Activated naive CD8-positive, alpha-beta T cell treated with anti-CD3 and anti-CD28 coated beads, Interleukin-2, amount 50 U/mL, for 24 hours (primary cell): ENCODE results near the gene PDE5A.
"Not testable (repeated sequence)": the region's sequence is repeated elsewhere in the genome, so short reads cannot be mapped to it uniquely, and the experiment has no call there.

Source experiments
- ATAC-seq: fragments of 150-1000 bp; cut with Tn5 transposase; one replicate; pipeline ENCODE4 v1.10.0; 2021
- DNase-seq: peaks from one replicate; pipeline ENCODE4 v3.0.0; 2021
- H3K27ac Mint-ChIP-seq: one replicate; pipeline ENCODE4 v1.8.0; 2021; ENCODE audit warnings: mild to moderate bottlenecking, mixed read lengths
- H3K27me3 Mint-ChIP-seq: one replicate; pipeline ENCODE4 v1.8.0; 2021; ENCODE audit warnings: mixed read lengths
- H3K36me3 Mint-ChIP-seq: one replicate; pipeline ENCODE4 v1.8.0; 2021; ENCODE audit warnings: low read depth, mixed read lengths
- H3K4me1 Mint-ChIP-seq: one replicate; pipeline ENCODE4 v1.8.0; 2021; ENCODE audit warnings: mixed read lengths
- H3K4me3 Mint-ChIP-seq: one replicate; pipeline ENCODE4 v1.8.0; 2021; ENCODE audit warnings: mild to moderate bottlenecking, moderate library complexity, mixed read lengths
- H3K9me3 Mint-ChIP-seq: one replicate; pipeline ENCODE4 v1.8.0; 2021; ENCODE audit warnings: mixed read lengths

The PDE5A gene

GRCh38 chr4:119657111-119657611, 28.6 kb upstream of the PDE5A start:
- H3K9me3 Mint-ChIP-seq = no peaks in the 10 kb centered on the region
- no peaks in the 10 kb centered on the region for H3K36me3 Mint-ChIP-seq
- H3K4me3 Mint-ChIP-seq = no peak overlapping the region
- no peaks in the 10 kb centered on the region for H3K4me1 Mint-ChIP-seq
- no peak for DNase-seq
- H3K27me3 Mint-ChIP-seq = peaks cover 6% of the 10 kb centered on the region
- no peak for ATAC-seq
- no peak overlapping the region for H3K27ac Mint-ChIP-seq

DNA sequence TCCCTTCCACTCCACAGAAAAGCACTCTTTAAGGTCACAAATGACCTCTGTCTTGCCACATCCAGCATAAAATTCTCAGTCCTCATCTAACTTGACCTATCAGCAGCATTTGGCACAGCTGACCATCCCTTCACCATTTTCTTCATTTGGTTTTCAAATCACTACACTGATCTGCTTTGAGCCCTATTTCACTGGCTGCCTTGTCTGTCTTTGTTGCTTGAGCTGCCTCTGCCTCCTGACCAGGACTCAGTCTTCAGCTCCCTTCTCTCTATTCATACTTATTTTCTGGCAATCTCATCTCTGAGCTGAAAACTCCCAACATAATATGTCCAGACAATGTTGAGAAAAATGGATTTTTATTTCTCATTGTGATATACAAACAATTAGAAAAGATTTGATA, 27.7 kb upstream of the PDE5A start:
- Mint-ChIP-seq H3K36me3 (no peaks in the 10 kb centered on the region), H3K4me3 (no peak overlapping the region), H3K27ac (no peak overlapping the region), H3K27me3 (peaks cover 6% of the 10 kb centered on the region), H3K9me3 (no peaks in the 10 kb centered on the region), H3K4me1 (no peaks in the 10 kb centered on the region)
- DNase-seq (no peak), ATAC-seq (no peak)

GRCh38 chr4:119655111-119655837, 26.7 kb upstream of the PDE5A start:
- Mint-ChIP-seq H3K9me3 (no peaks in the 10 kb centered on the region), H3K27me3 (peaks cover 4% of the 10 kb centered on the region), H3K36me3 (no peaks in the 10 kb centered on the region), H3K4me3 (no peak overlapping the region), H3K4me1 (no peaks in the 10 kb centered on the region), H3K27ac (no peak overlapping the region)
- ATAC-seq (no peak), DNase-seq (no peak)

DNA sequence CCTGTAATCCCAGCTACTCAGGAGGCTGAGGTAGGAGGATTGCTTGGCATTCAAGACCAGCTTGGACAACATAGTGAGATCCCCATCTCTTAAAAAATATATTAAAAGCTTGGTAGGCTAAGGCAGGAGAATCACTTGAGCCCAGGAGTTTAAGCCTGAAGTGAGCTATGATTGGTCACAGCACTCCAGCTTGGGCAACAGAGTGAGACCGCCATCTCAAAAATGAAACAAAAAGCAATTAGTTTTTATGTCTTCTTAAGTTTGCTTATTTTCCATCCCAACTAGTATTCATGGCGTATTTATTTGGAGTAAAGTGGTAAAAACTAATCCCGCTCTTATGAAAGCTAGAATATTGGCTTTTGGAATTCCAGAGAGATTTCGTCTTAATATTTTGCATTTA, 25.4 kb upstream of the PDE5A start:
- H3K4me3 Mint-ChIP-seq = no peak overlapping the region
- H3K36me3 Mint-ChIP-seq = no peaks in the 10 kb centered on the region
- no peak overlapping the region for H3K27ac Mint-ChIP-seq
- DNase-seq (no peak), ATAC-seq (no peak)
- peaks cover 7% of the 10 kb centered on the region for H3K27me3 Mint-ChIP-seq
- H3K4me1 Mint-ChIP-seq = no peaks in the 10 kb centered on the region
- H3K9me3 Mint-ChIP-seq = no peaks in the 10 kb centered on the region

- ATAC-seq (no peak), DNase-seq (no peak)
- H3K27ac Mint-ChIP-seq = no peak overlapping the region
- no peak overlapping the region for H3K4me3 Mint-ChIP-seq
- H3K4me1 Mint-ChIP-seq = no peaks in the 10 kb centered on the region
- H3K9me3 Mint-ChIP-seq = no peaks in the 10 kb centered on the region
- no peaks in the 10 kb centered on the region for H3K36me3 Mint-ChIP-seq
- H3K27me3 Mint-ChIP-seq = peaks cover 3% of the 10 kb centered on the region
Observed at GRCh38 chr4:119652998-119653397, 24.4 kb upstream of the PDE5A start.

- Mint-ChIP-seq H3K4me1 (no peaks in the 10 kb centered on the region), H3K27ac (no peak overlapping the region), H3K4me3 (no peak overlapping the region), H3K27me3 (peaks cover 5% of the 10 kb centered on the region), H3K36me3 (no peaks in the 10 kb centered on the region), H3K9me3 (no peaks in the 10 kb centered on the region)
- ATAC-seq (no peak), DNase-seq (no peak)
Observed at GRCh38 chr4:119648398-119648797, 19.8 kb upstream of the PDE5A start.

DNA sequence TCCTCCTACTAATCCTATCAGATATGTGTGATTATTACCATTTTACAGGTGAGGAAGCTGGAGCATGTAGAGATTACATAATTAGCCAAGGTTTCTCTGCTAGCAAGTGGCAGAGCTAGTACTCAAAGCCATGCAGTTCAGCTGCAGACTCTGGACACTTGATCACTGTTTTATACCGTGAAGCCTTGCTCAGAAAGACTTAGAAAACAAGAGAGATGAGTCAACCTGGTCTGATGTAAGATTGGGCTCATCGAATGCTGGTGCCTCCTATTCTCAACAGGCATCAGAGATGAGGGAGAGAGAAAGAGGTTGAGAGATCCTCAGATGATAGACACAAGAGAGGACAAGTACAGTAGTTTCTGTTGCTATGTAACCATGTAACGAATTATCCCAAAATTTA, 19.0 kb upstream of the PDE5A start:
- Mint-ChIP-seq H3K27ac (no peak overlapping the region), H3K9me3 (no peaks in the 10 kb centered on the region), H3K4me3 (no peak overlapping the region), H3K36me3 (no peaks in the 10 kb centered on the region), H3K27me3 (peaks cover 5% of the 10 kb centered on the region), H3K4me1 (no peaks in the 10 kb centered on the region)
- ATAC-seq (no peak), DNase-seq (no peak)

DNA sequence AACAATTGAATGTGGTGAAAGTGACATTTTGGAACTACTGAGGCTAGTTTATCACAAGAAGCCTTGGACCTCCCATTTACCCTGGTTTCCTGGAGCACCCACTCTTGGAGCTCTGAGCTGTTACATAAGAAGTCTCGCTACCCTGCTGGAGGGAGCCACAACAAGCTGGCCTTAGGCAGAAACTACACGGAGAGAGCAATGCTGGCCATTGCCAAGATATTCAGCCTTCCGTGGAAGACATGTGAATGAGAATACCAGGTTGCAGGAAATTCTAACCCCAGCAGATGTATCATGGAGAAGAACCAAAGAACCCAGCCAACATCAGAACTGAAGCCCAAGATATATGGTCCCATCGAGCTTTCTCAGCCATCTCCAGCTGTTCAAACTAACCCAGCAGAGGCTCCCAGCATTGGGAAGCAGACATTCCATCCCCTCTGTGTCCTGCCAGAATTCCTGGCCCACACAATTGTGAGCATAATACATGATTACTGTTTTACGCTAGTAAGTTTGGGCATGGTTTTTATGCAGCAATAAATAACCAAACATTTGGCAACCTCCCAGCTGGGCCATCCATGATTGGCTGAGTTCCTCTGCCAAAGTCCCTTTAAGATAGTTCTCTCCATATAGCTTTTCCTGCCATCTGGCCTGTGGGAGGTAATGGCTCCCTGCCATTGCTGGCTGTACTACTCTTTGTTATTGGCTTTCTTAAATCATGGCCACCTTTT, 17.9 kb upstream of the PDE5A start:
- ATAC-seq = no peak
- Mint-ChIP-seq H3K4me3 (no peak overlapping the region), H3K27me3 (peaks cover 5% of the 10 kb centered on the region), H3K4me1 (no peaks in the 10 kb centered on the region), H3K9me3 (no peaks in the 10 kb centered on the region), H3K36me3 (no peaks in the 10 kb centered on the region), H3K27ac (no peak overlapping the region)
- no peak for DNase-seq

GRCh38 chr4:119643306-119644042, 14.9 kb upstream of the PDE5A start:
- Mint-ChIP-seq H3K27me3 (peaks cover 1% of the 10 kb centered on the region), H3K4me1 (no peaks in the 10 kb centered on the region), H3K4me3 (no peak overlapping the region), H3K27ac (no peak overlapping the region), H3K9me3 (no peaks in the 10 kb centered on the region), H3K36me3 (no peaks in the 10 kb centered on the region)
- DNase-seq (no peak), ATAC-seq (peak; percentile 73)

DNA sequence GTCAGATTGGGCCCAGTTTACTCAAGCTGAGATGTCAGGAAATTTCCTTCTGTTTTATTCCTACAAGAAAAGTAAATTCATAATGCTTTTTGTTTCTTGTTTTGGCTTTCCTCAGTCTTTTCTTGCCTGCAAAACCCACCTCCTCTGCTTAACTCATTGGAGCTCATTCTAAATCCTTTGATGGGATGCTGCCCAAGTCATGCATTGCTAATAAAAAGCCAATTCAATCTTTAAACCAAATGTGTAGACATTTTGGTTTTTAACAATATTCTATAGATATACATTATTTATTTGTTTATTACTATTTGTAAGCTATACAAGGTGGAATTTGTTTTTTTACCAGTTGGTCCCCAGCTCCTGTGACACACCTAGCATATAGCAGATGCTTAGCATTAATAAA, 13.2 kb upstream of the PDE5A start:
- Mint-ChIP-seq H3K9me3 (no peaks in the 10 kb centered on the region), H3K4me3 (no peak overlapping the region), H3K4me1 (no peaks in the 10 kb centered on the region), H3K27ac (no peak overlapping the region), H3K36me3 (no peaks in the 10 kb centered on the region), H3K27me3 (peaks cover 1% of the 10 kb centered on the region)
- no peak for ATAC-seq
- no peak for DNase-seq

- no peaks in the 10 kb centered on the region for H3K36me3 Mint-ChIP-seq
- H3K27me3 Mint-ChIP-seq = peaks cover 6% of the 10 kb centered on the region
- ATAC-seq = no peak
- H3K4me1 Mint-ChIP-seq = no peaks in the 10 kb centered on the region
- H3K27ac Mint-ChIP-seq = no peak overlapping the region
- DNase-seq = no peak
- H3K4me3 Mint-ChIP-seq = no peak overlapping the region
- no peaks in the 10 kb centered on the region for H3K9me3 Mint-ChIP-seq
Observed at GRCh38 chr4:119638359-119638758, 9.8 kb upstream of the PDE5A start.

DNA sequence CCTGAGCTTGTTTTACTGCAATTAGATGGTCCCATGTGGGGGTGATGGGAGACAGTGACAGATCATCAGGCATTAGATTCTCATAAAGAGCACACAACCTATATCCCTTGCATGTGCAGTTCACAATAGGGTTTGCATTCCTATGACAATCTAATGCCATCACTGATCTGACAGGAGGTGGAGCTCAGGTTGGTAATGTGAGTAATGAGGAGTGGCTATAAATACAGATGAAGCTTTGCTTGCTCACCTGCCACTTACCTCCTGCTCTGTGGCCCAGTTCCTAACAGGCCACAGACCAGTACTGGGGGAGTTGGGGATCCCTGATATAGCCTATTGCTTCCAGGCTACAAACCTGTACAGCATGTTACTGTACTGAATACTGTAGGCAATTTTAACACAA, 8.2 kb upstream of the PDE5A start:
- peaks cover 11% of the 10 kb centered on the region for H3K27me3 Mint-ChIP-seq
- H3K9me3 Mint-ChIP-seq, H3K27ac Mint-ChIP-seq, H3K4me1 Mint-ChIP-seq, H3K4me3 Mint-ChIP-seq, H3K36me3 Mint-ChIP-seq, DNase-seq, ATAC-seq: not testable (repeated sequence)

GRCh38 chr4:119632216-119632615, 3.6 kb upstream of the PDE5A start:
- DNase-seq (no peak), ATAC-seq (no peak)
- Mint-ChIP-seq H3K36me3 (no peaks in the 10 kb centered on the region), H3K27me3 (peaks cover 32% of the 10 kb centered on the region), H3K4me1 (peaks cover 10% of the 10 kb centered on the region), H3K9me3 (no peaks in the 10 kb centered on the region), H3K4me3 (no peak overlapping the region), H3K27ac (no peak overlapping the region)

GRCh38 chr4:119629142-119629471, 503 bp upstream of the PDE5A start:
- no peaks in the 10 kb centered on the region for H3K36me3 Mint-ChIP-seq
- ATAC-seq = peak; percentile 30
- peak overlapping the region; percentile 79 for H3K4me3 Mint-ChIP-seq
- H3K27ac Mint-ChIP-seq = no peak overlapping the region
- H3K27me3 Mint-ChIP-seq = peaks cover 44% of the 10 kb centered on the region
- H3K9me3 Mint-ChIP-seq = no peaks in the 10 kb centered on the region
- DNase-seq = no peak
- peaks cover 17% of the 10 kb centered on the region for H3K4me1 Mint-ChIP-seq
